HG02571 (cell line): ENCODE results near the gene PTH1R.

Experiments
- ATAC-seq: cut with Tn5 transposase; IDR thresholded peaks from one replicate; pipeline ENCODE4 v1.9.1; 2021; ENCODE audit warnings: mild to moderate bottlenecking, moderate library complexity; ENCODE audit not compliant: unreplicated experiment

Gene PTH1R

DNA sequence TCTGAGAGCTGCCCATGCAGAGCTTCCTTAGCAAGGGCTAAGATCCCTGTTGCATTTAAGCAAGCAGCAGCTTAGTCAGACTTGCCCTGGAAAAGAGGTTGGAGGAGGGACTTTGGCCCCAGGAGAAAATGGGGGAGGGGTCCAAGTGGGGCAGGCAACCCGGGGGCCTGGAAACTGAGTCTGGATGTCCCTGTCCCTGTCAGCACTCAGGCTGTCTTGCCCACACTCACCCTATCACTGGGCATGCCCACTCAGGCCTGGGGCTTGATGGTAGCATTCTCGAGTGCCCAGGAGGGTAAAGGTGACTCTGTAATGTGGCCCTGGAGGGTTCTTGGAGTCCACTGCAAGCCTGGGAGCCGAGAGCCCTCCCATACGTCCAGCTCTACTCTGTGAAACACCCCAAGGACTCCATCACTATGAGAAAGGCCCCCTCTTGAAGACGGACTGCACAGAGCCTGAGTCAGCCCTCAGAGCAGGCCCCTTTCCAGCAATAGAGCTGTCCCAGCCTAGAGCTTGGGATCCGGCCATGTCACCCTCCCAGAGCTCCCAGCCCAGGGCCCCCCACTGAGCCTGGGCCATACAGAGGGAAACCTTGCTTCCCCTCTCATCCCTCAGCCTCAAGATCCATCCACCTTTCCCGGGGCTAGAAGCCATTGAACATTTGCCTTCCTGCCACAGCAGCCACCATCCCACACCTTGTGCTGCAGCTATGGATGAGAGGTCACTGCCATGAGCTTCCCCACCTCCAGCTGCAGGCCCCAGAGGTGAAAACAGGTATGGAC, 27.6 kb upstream of the PTH1R start:
- ATAC-seq = no peak

DNA sequence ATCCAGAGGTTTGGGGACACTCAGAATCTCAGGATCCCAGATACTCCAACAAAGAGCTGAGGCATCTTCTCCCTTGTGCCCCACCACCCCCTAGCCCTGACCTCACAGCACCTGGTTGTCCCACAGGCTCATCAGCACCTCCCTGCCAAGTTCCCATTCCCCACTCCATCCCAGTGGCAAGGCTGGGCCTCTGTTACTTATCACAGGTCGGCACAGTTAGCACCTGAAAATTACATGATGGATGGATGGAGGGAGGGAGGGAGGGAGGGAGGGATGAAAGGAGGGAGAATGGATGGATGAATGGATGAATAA, 27.1 kb upstream of the PTH1R start:
- no peak for ATAC-seq

DNA sequence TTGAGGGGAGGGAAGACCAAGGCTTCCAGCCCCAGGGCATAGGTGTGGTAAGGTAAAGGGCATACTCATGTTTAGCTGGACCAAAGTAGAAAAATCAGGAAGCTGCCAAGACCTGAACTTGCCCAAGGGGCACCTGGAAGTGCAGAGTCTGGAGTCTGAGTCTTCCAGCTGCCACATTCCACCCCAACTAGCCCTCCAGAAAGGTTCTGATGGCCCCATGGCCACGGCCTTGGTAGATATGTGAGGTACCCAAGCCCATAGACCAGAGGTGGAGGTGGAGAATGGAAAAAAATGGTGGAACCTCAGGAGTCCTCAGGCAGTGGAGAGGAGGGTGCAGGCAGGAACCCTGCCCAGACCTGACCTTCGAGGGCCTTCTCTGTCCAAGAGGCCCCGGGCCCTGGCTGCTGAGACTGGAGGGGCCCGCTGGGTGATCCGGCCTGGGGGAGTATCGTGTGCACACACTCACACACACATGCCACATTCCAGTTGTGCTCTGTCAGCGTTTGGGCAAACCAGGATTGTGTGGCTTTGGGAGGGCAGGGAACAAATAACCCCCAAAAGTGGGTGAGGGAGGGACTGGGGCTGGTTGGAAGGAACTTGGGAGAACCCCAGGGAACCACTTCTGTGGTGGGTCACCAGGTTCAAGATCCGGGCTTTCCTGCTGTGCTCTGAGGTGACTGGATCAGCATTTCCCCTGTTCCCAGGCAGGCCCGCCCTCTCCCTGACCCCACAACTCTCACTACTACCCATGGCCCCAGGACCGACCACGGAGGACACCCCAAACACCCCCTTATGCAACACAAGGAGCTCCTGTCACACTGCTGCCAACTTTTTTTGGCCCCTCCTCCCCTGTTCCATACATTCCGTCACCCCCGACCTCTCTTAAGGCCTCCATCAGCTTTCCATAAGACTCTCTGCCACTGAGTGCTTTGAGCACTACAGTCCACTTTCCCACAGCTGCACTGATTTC, 25.9 kb upstream of the PTH1R start:
- ATAC-seq = no peak

GRCh38 chr3:46852334-46852720, 25.2 kb upstream of the PTH1R start:
- ATAC-seq = no peak

DNA sequence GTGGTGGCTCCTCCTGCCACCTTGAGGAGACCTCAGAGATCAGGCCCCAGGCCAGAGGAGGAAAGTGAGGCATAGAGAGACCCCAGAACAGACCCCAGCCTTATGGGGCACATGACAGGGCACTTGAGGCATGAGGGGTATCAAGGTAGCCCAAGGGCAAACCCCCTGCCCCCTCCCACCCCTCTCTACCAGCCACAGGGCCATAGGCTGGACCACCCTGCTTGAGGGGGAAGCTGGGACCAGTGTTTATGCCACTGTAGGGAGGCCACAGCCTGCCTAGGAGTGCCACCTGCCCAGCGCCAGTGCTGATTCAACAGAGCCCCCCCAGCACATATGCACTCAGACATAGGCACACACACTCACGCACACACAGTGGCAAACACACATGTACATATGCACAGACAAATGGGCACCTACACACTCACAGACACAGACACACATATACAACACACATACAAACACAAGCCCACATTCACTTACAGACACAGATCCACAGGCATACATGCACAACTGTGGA, 24.6 kb upstream of the PTH1R start:
- no peak for ATAC-seq

GRCh38 chr3:46853441-46854415, 23.8 kb upstream of the PTH1R start:
- no peak for ATAC-seq

DNA sequence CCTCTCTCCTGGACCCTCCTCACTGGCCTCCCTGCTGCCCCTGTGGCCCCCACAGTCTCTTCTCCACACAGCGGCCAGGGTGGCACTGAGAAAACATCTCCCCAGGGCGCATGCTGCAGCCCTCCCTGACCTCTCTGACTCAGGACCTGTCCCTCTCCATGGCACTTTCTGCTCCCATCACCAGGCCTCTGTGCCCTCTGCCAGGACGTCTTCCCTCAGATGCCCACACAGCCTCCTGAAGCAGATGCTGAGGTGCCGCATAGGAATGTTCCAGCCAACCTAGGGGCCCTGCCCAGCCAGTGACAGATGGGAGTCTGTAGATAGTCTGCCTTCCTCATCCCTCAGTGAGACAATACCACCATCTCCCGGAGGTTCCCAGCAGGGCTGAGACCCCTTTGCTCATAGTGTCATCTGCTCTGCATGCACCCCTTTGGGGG, 22.9 kb upstream of the PTH1R start:
- no peak for ATAC-seq

GRCh38 chr3:46856576-46857471, 20.7 kb upstream of the PTH1R start:
- no peak for ATAC-seq

GRCh38 chr3:46857485-46858341, 19.8 kb upstream of the PTH1R start:
- ATAC-seq = no peak

- ATAC-seq = no peak
These were observed 19.1 kb upstream of the PTH1R start for GRCh38 chr3:46858456-46858855.

- ATAC-seq = no peak
These were observed 18.4 kb upstream of the PTH1R start for GRCh38 chr3:46859001-46859710.

DNA sequence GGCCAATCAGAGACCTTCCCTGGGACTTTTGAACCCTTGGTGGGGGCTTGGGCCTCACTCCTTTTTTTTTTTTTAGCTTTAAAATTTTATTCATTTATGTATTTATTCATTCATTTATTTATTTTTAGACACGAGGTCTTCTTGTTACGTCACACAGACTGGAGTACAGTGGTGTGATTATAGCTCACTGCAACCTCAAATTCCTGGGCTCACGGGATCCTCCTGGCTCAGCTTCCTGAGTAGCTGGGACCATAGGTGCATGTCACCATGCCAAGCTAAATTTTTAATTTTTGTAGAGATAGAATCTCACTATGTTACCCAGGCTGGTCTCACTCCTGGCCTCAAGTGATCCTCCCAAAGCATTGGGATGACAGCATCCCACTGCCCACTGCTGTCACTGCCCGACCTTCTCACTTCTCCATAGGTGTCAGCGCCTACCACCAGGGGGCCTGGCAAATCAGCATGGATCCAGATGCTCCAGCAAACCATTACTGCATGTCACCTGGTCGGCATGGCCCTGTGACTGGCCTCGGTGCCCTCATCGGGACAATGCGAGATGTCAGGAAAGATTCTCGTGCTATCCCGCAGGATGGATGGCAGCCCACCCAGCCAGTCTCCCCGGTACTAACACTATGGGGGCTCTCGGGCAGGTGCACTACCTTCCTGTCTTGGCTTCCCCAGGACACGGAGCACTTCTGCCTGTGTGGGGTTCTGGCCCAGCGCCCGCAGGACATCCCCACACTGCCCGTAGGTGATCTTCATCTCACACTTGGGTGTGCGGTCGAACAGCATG, 17.3 kb upstream of the PTH1R start:
- ATAC-seq = no peak

DNA sequence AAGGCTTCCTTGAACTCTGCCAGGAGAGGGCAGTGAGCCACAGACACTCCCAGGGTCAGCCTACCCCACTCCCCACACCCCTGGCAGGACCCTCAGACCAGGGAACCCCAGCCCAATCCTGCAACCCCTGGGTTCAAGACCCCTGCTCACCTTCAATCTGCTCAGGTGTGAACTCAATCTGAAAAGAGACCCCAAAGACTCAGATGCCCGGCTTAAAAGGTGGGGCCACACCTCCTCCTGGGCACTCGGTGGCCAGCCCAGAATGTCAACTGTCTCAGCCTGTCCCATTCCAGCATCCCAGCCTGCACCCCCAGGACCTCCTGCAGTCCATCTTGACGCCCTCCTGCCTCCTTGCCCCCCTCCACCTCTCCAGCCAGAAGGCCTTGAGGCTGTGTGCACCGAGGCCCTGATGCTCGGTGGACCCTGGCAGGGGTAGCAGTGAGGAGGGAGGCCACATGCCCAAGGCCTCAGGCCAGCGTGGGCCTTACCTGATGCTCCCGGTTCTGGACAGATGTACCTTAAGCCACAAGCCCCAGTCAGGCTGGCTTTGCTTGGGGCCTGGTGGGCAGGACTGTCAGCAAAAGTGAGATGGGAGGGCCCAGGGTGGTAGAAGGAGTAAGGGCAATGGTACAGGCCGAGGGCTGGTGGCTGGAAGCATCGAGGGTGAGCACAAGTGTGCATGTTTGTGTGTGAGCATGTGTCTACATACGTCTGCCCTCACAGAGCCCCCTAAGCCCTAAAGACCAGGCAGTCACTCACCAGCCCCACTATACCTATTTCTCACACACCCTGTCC, 16.5 kb upstream of the PTH1R start:
- no peak for ATAC-seq

GRCh38 chr3:46861605-46862368, 15.7 kb upstream of the PTH1R start:
- ATAC-seq = no peak

DNA sequence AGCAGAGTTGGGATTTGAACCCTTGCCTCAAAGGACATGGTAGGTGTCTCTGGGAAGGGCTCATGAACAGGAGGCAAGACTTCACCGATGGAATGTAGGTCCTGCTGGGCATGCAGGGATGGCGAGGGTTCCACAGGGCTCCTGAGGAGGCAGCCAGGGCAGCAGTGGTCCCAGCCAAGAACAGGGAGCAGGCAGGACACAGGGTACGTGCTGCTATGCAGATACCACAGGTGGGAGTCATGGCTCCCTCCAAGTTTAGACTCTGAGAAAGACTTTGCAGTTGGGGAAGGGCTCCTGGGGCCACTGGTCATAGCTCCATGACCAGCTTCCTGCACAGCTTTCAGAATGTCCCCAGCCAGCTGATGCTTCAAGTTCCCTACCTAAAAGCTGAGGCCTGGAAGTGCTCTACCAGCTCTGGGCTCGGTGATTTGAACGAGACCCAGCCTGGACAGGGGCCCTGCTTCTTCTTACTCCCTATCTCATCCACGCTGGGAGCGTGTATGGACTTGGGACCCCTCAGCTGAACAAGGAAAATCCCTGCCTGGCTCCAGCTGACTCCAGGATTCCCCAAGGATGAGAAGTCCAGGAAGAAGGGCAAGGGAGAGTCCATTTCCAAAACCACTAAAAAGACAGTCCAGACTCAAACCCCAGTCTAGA, 15.0 kb upstream of the PTH1R start:
- no peak for ATAC-seq
